ENCODE results near the gene KCTD3. TPM values are rescaled to one million over a fixed set of nuclear protein-coding genes. Genes with fewer than 3 reads are reported as not detected.

KCTD3 gene
- total and polyA plus RNA-seq, 11 donors, result 11.1 to 22.5 (median 15.4) TPM

DNA sequence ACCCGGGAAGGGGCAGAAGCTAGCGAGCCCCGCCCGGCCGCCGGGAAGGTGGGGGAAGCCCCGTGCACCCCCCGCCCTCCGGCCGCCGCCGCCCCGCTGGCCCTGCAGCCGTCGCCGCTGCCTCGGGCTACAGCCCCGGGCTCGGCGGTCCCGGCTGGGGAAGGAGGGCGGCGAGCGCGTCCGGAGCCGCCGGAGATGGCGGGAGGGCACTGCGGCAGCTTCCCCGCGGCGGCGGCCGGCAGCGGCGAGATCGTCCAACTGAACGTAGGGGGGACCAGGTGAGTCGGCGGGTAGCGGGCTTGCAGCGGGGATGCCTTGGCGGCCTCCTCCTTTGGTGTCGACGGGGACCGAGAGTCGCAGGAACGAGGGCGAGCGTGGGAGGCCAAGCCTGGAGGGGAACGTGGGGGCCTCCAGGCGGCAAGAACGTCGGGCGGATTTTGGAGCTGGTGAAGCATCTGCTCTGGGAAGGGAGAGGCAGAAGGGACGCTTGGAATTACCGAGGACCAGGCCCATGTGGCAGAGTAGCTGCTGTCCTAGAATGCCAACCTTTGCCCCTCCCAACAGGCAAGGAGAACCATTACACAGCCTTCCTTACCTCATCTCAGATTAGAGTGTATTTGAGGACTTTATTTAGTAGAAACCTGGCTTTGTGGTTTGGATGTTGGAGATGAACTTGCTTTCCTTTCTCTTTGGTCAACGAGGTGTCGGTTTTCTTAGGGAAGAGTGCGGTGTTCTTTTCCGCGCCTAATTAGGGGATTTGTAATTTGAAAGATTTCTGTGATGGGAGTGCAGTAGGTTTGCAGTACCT, 591 bp downstream of the KCTD3 start:
- 0 to 1% (median 0%) methylated on average over 30 to 63 of the region's 63 CpGs for WGBS, 4 donors
- Histone ChIP-seq H3K4me3 (peak overlapping the region; percentile 63 to 96 (median 84)), H3K27ac (peak overlapping the region; percentile 85 to 94 (median 90)), H3K27me3 (no peaks in the 10 kb centered on the region), H3K9me3 (no peaks in the 10 kb centered on the region), H3K4me1 (peaks cover 0 to 44% (median 36%) of the 10 kb centered on the region in 12 donors), H3K36me3 (no peaks in the 10 kb centered on the region)
- DNase-seq, result peak; percentile 28 to 78 (median 48)
- ATAC-seq, result peak; percentile 48 to 81 (median 69)
- intact Hi-C loops (cut with DNase I), result no loop called here
- TF ChIP-seq, protein P1, sequence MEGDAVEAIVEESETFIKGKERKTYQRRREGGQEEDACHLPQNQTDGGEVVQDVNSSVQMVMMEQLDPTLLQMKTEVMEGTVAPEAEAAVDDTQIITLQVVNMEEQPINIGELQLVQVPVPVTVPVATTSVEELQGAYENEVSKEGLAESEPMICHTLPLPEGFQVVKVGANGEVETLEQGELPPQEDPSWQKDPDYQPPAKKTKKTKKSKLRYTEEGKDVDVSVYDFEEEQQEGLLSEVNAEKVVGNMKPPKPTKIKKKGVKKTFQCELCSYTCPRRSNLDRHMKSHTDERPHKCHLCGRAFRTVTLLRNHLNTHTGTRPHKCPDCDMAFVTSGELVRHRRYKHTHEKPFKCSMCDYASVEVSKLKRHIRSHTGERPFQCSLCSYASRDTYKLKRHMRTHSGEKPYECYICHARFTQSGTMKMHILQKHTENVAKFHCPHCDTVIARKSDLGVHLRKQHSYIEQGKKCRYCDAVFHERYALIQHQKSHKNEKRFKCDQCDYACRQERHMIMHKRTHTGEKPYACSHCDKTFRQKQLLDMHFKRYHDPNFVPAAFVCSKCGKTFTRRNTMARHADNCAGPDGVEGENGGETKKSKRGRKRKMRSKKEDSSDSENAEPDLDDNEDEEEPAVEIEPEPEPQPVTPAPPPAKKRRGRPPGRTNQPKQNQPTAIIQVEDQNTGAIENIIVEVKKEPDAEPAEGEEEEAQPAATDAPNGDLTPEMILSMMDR (IDR thresholded peaks at IDR 0.05), result no peak
- TF ChIP-seq POLR2A (IDR thresholded peaks at IDR 0.05), result no peak

DNA sequence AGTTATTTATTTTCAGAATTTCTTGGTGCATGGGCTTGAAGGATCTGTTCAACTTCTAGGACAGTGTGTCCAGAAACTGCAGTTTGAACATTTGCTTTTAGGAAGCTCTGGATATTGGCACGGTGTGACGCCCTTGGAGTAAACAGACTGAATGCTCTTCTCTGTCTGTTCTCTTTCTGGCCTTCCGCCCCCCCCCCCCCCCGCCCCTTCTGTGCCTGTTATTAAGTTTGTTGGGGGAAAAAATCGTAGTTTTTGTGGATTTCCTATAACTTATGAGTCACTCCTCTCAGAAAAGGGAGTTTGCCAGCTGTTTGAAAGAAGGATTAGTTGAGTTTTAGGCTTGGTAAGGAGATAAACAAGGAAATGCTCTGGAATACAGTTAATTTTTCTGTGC, 1.2 kb downstream of the KCTD3 start:
- ATAC-seq, result peak in 3 of 4 donors; percentile 17 to 47 (median 38)

DNA sequence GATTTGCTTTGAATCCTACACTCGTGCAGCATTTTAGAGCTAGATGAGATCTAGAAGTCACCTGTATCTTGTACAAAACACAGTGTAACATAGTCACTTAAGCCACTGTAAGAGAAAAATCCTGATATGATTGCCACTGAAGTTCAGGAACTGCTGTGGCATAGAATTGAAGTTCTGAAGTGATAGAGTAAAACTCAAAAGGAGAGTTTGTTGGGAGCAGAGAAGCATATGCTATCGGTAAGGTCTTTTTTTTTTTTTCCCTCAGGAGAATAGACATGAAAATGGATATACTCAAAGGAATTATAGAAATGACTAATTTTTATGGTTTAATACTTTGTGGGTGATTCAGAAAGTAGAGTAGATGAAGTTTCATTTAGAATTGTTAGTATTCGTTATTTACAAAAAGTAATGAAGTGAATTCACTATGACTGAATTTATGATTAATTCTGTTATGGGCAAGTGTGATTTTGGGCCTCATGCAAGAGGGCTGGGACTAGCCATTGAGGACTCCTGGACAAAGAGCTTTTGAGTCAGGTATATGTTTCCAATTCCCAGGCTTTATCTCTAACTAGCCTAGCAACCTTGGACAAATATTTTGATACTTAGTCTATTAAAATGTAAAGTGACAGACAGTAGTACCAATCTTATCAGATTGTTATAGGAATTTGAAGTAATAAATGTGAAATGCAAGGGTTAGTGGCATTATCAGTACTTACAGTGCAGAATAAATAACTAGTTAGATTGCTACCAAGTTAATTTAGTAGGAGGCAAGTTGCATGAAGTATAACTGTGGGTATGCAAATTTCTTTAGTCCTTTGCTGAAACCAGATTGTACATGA, 3.1 kb downstream of the KCTD3 start:
- no peaks in the 10 kb centered on the region for H3K27me3 ChIP-seq
- intact Hi-C loops (cut with DNase I), result loop anchor here in 1 of 10 donors (5.0 kb wide), 1 partner anchor 37 kb away; no protein-coding TSS in a partner anchor
- H3K27ac ChIP-seq, result peak overlapping the region in 1 of 12 donors; percentile 90
- DNase-seq (no peak), ATAC-seq (no peak)
- H3K9me3 ChIP-seq, result no peaks in the 10 kb centered on the region
- 53 to 67% (median 57%) methylated on average over 3 of the region's 3 CpGs for WGBS, 4 donors
- H3K4me1 ChIP-seq, result peaks cover 0 to 52% (median 40%) of the 10 kb centered on the region in 12 donors
- no peak for TF ChIP-seq POLR2A (IDR thresholded peaks at IDR 0.05)
- TF ChIP-seq, protein P1 (IDR thresholded peaks at IDR 0.05), result no peak
- peak overlapping the region in 1 of 12 donors; percentile 92 for H3K4me3 ChIP-seq
- peaks cover 0 to 9% (median 0%) of the 10 kb centered on the region in 9 donors for H3K36me3 ChIP-seq

More for the DNA sequence above, 1.2 kb downstream of the KCTD3 start:
- Histone ChIP-seq H3K4me1 (peaks cover 0 to 50% (median 40%) of the 10 kb centered on the region in 12 donors), H3K36me3 (no peaks in the 10 kb centered on the region), H3K4me3 (peak overlapping the region; percentile 63 to 96 (median 84)), H3K27ac (peak overlapping the region; percentile 85 to 94 (median 90)), H3K9me3 (no peaks in the 10 kb centered on the region), H3K27me3 (no peaks in the 10 kb centered on the region)
- intact Hi-C loops (cut with DNase I), result no loop called here
- 0 to 3% (median 1%) methylated on average over 5 of the region's 5 CpGs for WGBS, 4 donors
- no peak for TF ChIP-seq POLR2A (IDR thresholded peaks at IDR 0.05)
- TF ChIP-seq, protein P1 (IDR thresholded peaks at IDR 0.05), result no peak
- no peak for DNase-seq

DNA sequence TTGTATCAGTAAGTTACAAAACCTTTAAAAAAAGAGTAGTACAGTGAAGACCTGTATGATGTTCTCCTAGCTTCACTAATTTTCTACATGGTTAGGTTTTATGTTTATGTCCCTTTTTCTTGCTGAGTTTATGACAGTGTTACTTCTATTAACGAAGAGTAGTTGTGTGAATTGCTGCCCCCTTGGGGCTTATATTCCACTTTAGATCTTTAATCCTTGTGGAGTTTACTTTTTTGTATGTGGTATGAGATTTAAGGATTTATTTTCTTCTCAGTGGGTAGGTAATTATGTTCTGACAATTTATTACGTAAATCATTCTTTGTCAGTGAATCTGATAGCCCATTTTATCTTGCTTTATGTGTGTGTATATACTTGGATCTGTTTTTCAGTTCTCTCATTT, 14.8 kb downstream of the KCTD3 start:
- peaks cover 0 to 12% (median 0%) of the 10 kb centered on the region in 12 donors for H3K4me1 ChIP-seq
- ATAC-seq, result no peak
- no peaks in the 10 kb centered on the region for H3K9me3 ChIP-seq
- TF ChIP-seq POLR2A (IDR thresholded peaks at IDR 0.05), result no peak
- TF ChIP-seq, protein P1 (IDR thresholded peaks at IDR 0.05), result no peak
- H3K4me3 ChIP-seq, result no peak overlapping the region
- WGBS, 4 donors, result 88 to 95% (median 90%) methylated on average over 2 of the region's 2 CpGs
- DNase-seq, result no peak
- no peaks in the 10 kb centered on the region for H3K27me3 ChIP-seq
- H3K36me3 ChIP-seq, result peaks cover 0 to 81% (median 44%) of the 10 kb centered on the region in 9 donors
- intact Hi-C loops (cut with DNase I), result no loop called here
- H3K27ac ChIP-seq, result no peak overlapping the region

Data from heart left ventricle (tissue), 16 donors.